GM18907 (cell line): ENCODE data around the gene DNTTIP2.
"Not testable (repeated sequence)": the region's sequence is repeated elsewhere in the genome, so short reads cannot be mapped to it uniquely, and the experiment has no call there.

ENCODE experiments used
- ATAC-seq: cut with Tn5 transposase; IDR thresholded peaks from one replicate; pipeline ENCODE4 v1.9.1; 2021; ENCODE audit warnings: mild to moderate bottlenecking, moderate library complexity; ENCODE audit not compliant: unreplicated experiment

DNTTIP2 gene

DNA sequence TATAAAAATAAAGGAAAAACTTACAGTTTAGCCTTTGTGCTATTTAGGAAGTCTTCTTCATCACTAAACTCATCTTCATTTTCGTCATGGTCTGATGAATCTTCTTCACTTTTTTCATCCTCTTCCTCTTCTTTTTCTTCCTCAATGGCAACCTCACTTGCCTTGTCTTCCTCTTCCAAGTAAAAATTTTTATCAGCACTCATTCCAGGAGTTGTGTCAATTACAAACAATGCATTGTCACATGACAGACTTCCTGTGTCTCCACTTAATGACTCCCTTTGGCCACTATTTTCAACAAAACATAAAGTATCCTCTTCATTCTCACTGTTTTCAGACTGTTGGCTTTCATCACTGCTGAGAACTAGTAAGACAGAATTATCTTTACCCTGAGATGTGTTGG lies 2.8 kb downstream of the DNTTIP2 start:
- no peak for ATAC-seq

GRCh38 chr1:93874025-93874651 lies 4.9 kb downstream of the DNTTIP2 start:
- no peak for ATAC-seq

GRCh38 chr1:93871366-93871765 lies 7.6 kb downstream of the DNTTIP2 start:
- no peak for ATAC-seq

DNA sequence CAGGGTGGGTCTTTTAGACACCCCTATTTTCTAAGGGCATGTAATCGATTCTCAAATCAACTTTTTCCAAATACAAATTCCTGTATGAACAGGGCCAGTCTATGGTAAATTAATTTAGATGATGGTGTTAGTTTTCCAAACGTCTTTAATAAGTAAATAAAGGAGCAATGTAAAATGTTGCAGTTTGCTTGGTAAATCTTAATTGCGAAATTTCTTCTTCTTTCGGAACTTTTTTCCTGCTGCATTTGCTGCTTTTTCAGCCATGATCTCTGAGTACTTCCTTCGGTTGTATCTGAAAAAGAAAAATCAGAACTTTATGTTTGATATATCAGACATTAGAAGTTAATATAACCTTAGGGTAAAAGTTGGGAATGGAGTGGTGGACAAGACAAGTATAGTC lies 9.4 kb downstream of the DNTTIP2 start:
- ATAC-seq: no peak

- ATAC-seq: not testable (repeated sequence)
Observed at GRCh38 chr1:93868492-93868891, 10.5 kb downstream of the DNTTIP2 start.

DNA sequence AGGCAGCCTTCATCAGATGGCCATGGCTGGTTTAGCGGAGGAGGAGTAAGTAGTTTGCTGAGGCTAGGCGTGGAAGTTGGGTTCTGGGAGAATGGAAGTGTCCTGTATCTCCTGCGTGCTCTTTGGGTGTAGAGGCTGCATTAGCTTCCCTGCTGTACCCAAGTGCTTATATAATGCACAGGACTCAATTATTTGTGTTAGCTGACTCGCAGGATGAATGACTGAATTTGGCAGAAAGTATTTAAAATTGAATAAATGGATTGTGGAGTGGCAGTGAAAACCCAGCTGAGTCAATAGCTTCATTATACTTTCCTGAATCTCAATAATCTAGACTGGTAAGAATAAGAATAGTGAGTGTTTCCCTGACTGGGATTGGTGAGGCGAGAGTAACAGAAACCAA lies 13.8 kb downstream of the DNTTIP2 start:
- ATAC-seq: no peak

- no peak for ATAC-seq
Observed at GRCh38 chr1:93864175-93864574, 14.8 kb downstream of the DNTTIP2 start.

GRCh38 chr1:93857653-93858052 lies 21.4 kb downstream of the DNTTIP2 start:
- ATAC-seq: not testable (repeated sequence)

- ATAC-seq: not testable (repeated sequence)
Observed at GRCh38 chr1:93855983-93856382, 23.0 kb downstream of the DNTTIP2 start.

DNA sequence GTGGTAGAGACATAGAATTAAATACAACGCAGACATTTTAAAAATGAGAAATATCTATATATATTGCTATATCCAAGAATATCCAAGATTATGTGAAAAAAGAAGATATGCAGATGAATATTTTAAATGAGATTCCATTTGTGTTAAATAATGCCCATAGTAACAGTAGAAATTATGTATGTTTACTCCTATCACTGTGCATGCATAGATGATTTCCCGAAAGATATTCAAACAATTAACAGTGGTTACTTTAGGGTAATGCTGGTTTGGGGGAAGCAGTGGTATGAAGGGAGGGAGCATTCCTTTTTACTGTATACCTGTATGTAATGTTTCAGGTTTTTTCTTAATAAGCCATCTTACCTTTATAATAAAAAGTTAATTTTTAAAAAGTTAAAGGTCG lies 25.1 kb downstream of the DNTTIP2 start:
- ATAC-seq: no peak

DNA sequence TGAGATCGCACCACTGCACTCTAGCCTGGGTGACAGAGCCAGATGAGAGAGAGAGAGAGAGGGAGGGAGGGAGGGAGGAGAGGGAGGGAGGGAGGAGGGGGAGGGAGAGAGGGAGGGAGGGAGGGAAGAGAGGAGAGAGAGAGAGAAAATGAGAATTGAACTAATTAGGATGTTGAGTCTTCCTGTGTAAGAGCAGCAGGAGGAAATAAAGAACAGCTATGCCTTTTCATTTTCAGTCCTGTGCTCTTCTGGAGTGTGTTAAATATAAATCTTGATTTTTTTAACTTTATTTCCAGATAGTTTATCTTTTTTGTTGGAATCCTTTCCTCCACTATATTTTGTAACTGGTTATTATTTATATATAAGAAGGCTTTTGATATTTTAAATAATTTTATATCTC lies 27.1 kb downstream of the DNTTIP2 start:
- no peak for ATAC-seq

GRCh38 chr1:93851327-93851712 lies 27.7 kb downstream of the DNTTIP2 start:
- ATAC-seq: no peak

GRCh38 chr1:93850687-93851326 lies 28.2 kb downstream of the DNTTIP2 start:
- ATAC-seq: not testable (repeated sequence)

DNA sequence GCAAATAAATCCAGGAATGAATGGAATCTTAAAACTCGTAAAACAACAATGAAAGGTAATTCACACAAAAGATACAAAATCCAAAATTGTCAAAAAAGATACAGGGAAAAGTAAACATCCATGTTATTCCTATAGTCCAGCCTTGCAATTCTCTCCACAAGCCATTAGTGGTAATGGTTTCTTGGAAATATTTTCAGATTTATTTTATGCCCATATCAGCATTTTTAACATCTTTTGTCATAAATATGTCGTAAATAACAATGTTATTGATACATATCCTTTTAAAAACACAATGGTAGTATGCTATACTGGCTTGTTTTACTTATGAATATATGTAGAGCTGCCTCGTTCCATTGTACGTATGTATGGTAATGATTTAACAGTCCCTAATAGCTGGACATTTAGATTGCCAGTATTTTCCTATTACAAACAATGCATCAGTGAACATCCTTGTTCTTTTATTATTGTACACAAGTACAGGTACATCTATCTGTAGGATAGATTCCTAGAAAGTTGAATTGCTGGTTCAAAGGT lies 30.6 kb downstream of the DNTTIP2 start:
- ATAC-seq: no peak

DNA sequence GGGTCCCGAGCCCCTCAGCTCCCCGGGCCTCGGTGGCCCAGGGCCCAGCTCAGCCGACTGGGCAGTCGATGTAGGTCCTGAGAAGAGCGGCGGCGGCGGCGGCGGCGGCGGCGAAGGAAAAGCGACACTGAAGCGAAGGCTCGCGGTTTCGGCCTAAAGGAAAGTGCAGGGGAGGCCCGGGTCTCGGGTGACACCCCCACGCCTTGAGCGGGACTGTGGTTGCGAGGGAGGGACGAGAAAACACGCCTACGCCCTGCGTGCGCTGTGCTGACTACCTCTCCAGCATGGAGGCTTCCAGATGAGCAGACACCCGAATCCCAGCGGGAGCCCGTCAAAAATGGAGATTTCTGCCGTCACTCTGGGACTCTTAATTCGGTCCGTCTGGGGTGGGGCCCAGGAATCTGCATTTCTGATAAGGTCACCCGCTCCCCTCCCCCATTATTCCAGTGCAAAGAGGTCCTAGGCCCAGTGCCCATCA lies 31.2 kb downstream of the DNTTIP2 start:
- ATAC-seq: peak; percentile 38

GRCh38 chr1:93846992-93847810 lies 31.8 kb downstream of the DNTTIP2 start:
- peak; percentile 81 for ATAC-seq

GRCh38 chr1:93846206-93846991 lies 32.6 kb downstream of the DNTTIP2 start:
- ATAC-seq: peak; percentile 59

GRCh38 chr1:93845538-93846205 lies 33.3 kb downstream of the DNTTIP2 start:
- ATAC-seq: no peak

DNA sequence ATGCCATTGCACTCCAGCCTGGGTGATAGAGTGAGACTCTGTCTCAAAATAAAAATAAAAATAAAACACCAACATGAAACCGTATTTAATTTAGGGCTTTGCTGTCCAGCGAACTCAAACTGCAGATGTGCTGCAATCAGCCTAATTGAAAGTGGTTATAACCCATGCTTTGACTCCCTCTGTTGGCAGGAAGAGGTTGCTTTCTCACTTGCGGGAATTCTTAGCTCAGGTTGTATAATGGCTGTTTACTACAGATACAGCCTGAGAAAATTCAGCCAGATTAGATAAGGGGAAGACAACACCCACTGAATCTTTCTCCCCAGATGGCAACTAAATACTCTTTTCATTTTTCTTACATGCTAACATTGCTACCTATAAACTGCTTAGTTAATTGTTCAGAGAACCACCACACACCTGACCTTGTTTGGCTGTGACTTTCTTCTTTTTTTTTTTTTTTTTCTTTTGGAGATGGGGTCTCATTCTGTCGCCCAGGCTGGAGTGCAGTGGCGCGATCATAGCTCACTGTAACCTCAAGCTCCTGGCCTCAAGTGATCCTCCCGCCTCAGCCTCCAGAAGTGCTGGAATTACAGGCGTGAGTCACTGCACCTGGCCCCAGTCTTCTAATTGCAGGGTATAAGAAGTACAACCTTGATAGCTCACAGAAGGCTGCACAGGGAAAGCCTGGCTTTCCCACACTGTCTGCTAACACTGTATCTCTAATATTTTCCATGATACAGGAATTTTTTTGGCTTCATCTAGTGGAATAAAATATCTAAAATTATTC lies 34.6 kb downstream of the DNTTIP2 start:
- ATAC-seq: no peak
